Measurements from ENCODE around the gene RINL. TPM values are rescaled to one million over a fixed set of nuclear protein-coding genes. Genes with fewer than 3 reads are reported as not detected.

RINL gene
- polyA plus RNA-seq, 1 of the 3 experiments (the other 2 are of a cell fraction), result 3.8 TPM

DNA sequence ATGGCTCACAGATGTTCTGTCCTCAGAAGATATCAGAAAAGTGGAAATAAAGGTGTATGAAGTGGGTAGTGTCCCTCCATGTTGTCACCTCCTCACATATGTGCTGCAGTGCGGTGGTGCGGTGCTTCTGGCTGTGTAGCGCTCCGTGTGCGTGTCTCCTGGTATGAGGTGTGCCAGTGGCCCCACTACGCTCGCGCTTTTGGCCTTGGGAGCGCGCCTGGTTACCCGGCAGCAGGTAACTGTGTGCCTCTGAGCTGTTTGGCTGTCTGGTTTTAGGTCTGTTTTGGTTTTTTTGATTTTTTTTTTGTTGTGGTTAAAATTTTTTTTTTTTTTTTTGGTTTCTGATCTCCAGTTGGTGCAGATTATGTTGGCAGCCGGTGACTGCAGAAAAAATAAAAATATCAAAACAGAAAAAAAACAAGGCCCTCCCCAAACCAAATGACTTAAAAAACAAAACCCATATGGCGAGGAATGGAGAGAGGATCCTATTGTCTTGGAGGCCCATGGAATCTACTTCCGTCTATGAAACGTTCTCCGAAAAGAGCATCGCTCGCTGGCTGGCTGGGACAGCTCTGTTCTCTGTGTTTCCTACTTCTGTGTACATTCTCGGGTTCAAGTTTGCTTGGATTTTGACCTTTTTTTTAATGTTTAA lies 36.2 kb downstream of the RINL start:
- WGBS (ENCODE audit: low lambda C conversion rate), result 95% methylated on average over 17 of the region's 19 CpGs
- POLR2A ChIA-PET, result interaction anchor here (0.7 kb wide), 1 partner anchor 10 kb away, joined by 3 read pairs; the partner anchor contains the start of gene ECH1
- H3K9me2 ChIP-seq, result no peaks in the 10 kb centered on the region
- no peak overlapping the region for H3K4me2 ChIP-seq
- H2AFZ ChIP-seq (ENCODE audit: low read depth), result no peak overlapping the region
- TF ChIP-seq CTCF (IDR thresholded peaks at IDR 0.05) (no peak), FOXM1 (IDR thresholded peaks at IDR 0.05; ENCODE audit: low read depth) (no peak), RCOR1 (IDR thresholded peaks at IDR 0.05; ENCODE audit: low read length) (no peak), FOSL2 (IDR thresholded peaks at IDR 0.05; ENCODE audit: borderline replicate concordance, low read depth) (no peak), TAF1 (IDR thresholded peaks at IDR 0.05; ENCODE audit: borderline replicate concordance, low read depth, low read length) (no peak), EP300 (IDR thresholded peaks at IDR 0.05; ENCODE audit: borderline replicate concordance in 1 of 2, low read depth in 1 of 2, low read length in 1 of 2) (no peak), MEF2A (IDR thresholded peaks at IDR 0.05; ENCODE audit: borderline replicate concordance, low read depth) (no peak)
- TF ChIP-seq, protein P1, sequence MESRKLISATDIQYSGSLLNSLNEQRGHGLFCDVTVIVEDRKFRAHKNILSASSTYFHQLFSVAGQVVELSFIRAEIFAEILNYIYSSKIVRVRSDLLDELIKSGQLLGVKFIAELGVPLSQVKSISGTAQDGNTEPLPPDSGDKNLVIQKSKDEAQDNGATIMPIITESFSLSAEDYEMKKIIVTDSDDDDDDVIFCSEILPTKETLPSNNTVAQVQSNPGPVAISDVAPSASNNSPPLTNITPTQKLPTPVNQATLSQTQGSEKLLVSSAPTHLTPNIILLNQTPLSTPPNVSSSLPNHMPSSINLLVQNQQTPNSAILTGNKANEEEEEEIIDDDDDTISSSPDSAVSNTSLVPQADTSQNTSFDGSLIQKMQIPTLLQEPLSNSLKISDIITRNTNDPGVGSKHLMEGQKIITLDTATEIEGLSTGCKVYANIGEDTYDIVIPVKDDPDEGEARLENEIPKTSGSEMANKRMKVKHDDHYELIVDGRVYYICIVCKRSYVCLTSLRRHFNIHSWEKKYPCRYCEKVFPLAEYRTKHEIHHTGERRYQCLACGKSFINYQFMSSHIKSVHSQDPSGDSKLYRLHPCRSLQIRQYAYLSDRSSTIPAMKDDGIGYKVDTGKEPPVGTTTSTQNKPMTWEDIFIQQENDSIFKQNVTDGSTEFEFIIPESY (IDR thresholded peaks at IDR 0.05; ENCODE audit: borderline replicate concordance, low read depth), result no peak
- TF ChIP-seq, protein P2, sequence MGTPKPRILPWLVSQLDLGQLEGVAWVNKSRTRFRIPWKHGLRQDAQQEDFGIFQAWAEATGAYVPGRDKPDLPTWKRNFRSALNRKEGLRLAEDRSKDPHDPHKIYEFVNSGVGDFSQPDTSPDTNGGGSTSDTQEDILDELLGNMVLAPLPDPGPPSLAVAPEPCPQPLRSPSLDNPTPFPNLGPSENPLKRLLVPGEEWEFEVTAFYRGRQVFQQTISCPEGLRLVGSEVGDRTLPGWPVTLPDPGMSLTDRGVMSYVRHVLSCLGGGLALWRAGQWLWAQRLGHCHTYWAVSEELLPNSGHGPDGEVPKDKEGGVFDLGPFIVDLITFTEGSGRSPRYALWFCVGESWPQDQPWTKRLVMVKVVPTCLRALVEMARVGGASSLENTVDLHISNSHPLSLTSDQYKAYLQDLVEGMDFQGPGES (IDR thresholded peaks at IDR 0.05; ENCODE audit: low read depth, low read length), result no peak
- TF ChIP-seq, protein P3, sequence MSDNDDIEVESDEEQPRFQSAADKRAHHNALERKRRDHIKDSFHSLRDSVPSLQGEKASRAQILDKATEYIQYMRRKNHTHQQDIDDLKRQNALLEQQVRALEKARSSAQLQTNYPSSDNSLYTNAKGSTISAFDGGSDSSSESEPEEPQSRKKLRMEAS (IDR thresholded peaks at IDR 0.05; ENCODE audit: low read depth), result no peak
- no peak for DNase-seq
- CTCF ChIA-PET, result interaction anchor here (1.0 kb wide), 1 partner anchor 88 kb away, joined by 3 read pairs; the partner anchor contains the start of genes MRPS12 and SARS2
- peaks cover 86% of the 10 kb centered on the region for H4K20me1 ChIP-seq (ENCODE audit: insufficient read depth)
- peaks cover 77% of the 10 kb centered on the region for H3K79me2 ChIP-seq (ENCODE audit: insufficient read depth)
- H3K36me3 ChIP-seq (replicated peaks in 1 of 2; ENCODE audit: control insufficient read depth in 1 of 2, insufficient read depth in 2 of 2, low read length in 1 of 2), result peaks cover 77 to 92% of the 10 kb centered on the region in 2 experiments
- no peaks in the 10 kb centered on the region for H3K9me3 ChIP-seq
- no peak overlapping the region for H3K9ac ChIP-seq
- H3K27ac ChIP-seq (ENCODE audit: low read depth in 2 of 2, low read length in 1 of 2), result peak overlapping the region in 1 of 2 experiments; percentile 33; a peak in 1 of 4 replicates
- no peak overlapping the region for H3K4me3 ChIP-seq (ENCODE audit: low read depth in 2 of 2, low read length in 1 of 2)
- peaks cover 26 to 35% of the 10 kb centered on the region in 2 experiments; a peak in 3 of 4 replicates for H3K4me1 ChIP-seq (ENCODE audit: control insufficient read depth in 1 of 2, insufficient read depth in 2 of 2, low read depth in 1 of 2, low read length in 1 of 2)
- H3F3A ChIP-seq (replicated peaks; ENCODE audit: insufficient read depth), result peaks cover 60% of the 10 kb centered on the region
- H3K27me3 ChIP-seq (ENCODE audit: insufficient read depth), result no peaks in the 10 kb centered on the region
